HG03439 (cell line): ENCODE data around the gene ZFAND2B.
"Not testable (repeated sequence)": the region's sequence is repeated elsewhere in the genome, so short reads cannot be mapped to it uniquely, and the experiment has no call there.

ENCODE experiments used
- ATAC-seq: cut with Tn5 transposase; IDR thresholded peaks from one replicate; pipeline ENCODE4 v1.9.1; 2021; ENCODE audit warnings: mild to moderate bottlenecking, moderate library complexity; ENCODE audit not compliant: unreplicated experiment

Gene ZFAND2B

GRCh38 chr2:219250049-219250781, 43.6 kb downstream of the ZFAND2B start:
- no peak for ATAC-seq

DNA sequence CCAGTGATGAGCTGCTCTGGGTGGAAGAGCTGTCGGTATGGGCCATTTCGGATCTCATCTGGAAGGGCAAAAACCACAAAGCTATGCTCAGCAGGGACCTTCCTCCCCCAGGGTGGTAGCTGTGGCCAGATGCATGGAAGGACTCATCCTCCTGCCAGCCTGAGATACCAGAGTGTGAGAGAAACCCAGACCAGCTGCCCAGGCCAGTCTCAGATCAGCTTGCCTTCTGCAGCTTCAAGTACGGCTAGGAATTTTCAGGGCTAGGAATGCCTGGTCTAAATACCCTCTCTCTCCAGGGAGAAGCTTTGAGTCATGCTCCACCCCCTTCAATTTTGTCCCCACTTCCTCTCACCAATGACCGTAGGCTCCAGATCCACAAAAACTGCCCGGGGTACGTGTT, 45.1 kb downstream of the ZFAND2B start:
- ATAC-seq: no peak

GRCh38 chr2:219252084-219252483, 45.5 kb downstream of the ZFAND2B start:
- no peak for ATAC-seq

DNA sequence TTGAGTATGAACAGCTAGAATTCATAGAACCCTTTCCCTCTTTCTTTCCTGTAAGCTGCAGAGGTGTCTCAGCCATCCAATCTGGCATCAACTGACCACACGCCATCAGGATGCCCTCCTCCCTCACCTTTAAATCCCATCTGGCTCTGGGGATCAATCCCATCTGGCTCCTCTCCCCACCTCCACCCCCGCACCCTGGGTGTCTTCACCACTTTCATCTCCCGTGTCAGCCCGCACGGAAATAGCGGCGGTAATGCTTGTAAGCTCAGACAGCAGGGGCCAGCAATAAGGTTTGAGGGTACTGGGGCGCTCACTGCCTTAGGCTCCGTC, 46.0 kb downstream of the ZFAND2B start:
- ATAC-seq: no peak

DNA sequence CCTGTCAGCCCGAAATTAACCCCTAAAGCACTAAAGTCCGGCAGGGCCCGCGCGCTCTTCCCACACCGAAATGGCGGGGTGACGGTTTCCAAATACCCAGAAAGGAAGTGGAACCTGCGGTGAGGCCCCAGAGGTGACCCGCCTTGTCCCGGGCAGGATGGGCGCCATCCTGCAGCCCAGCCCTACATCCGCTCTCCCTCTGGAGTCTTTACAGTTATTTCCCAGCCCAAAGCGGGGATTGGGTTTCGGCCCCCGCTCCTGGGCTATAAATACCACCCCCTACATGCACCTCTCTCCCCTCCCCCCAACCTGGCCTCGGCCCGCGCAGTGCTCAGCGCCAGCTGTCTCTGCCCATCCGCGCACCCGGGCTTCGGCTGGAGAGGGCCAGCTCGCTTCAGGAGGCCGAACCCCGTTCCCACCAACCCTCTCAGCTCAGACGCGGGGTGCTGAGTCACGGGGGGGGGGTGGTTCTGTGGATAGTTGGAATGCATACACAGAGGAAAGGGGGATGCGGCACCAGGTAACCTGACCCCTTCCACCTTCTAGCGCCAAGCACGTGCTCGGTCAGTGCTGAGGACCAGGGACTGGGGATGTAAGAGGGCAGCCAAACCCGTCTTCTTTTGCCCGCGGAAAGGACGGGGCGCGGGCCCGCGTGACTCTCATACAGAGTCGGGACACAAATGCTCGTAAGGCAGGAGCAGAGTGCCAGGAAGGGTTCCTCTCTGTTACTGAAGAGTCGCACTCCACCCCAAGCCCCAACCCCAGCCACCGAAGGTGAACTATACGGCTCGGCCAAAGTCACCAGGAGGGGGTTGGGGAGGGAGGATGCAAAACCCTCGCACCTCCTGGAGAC, 46.5 kb downstream of the ZFAND2B start, which contains the start of gene TUBA4B:
TSS of gene TUBA4B (plus strand) at position 344 of the 853 bp plus-strand sequence. CDS start at position 509, 165 bp downstream.
- peak; percentile 15 for ATAC-seq

GRCh38 chr2:219253753-219254589, 47.4 kb downstream of the ZFAND2B start, which contains the start of gene TUBA4A:
Gene TUBA4A, minus strand, starts transcription at chr2:219253918. Its CDS starts 60 bp downstream, at chr2:219253858.
- peak; percentile 56 for ATAC-seq

GRCh38 chr2:219254590-219255201, 48.1 kb downstream of the ZFAND2B start:
- peak; percentile 25 for ATAC-seq

DNA sequence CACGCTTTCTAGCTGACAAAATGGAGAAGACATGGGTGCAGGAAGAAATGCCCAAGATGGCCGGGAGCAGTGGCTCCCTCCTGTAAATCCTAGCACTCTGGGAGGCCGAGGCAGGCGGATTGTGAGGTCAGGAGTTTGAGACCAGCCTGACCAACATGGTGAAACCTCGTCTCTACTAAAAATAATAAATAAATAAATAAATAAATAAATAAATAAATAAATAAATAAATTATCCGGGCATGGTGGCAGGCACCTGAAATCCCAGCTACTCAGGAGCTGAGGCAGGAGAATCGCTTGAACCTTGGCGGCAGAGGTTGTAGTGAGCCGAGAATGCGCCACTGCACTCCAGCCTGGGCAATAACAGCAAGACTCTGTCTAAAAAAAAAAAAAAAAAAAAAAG, 52.4 kb downstream of the ZFAND2B start:
- ATAC-seq: not testable (repeated sequence)
